H9 (cell line): Measurements from ENCODE around the gene STON2. TPM values are rescaled to one million over a fixed set of nuclear protein-coding genes. Genes with fewer than 3 reads are reported as not detected.

Experiments
- DNase-seq: peaks from one replicate; pipeline ENCODE4 v3.0.0-alpha.2; 2017
- H2AFZ ChIP-seq: one replicate; pipeline ENCODE4 v1.6.1; 2013; ENCODE audit warnings: mild to moderate bottlenecking, low read length, control low read depth, moderate library complexity
- H2AK5ac ChIP-seq: 2 replicates; pipeline ENCODE4 v1.6.1; 2013; ENCODE audit warnings: low read length, control low read depth, mixed read lengths; ENCODE audit not compliant: insufficient read length
- H2BK120ac ChIP-seq: one replicate; pipeline ENCODE4 v1.6.1; 2013; ENCODE audit warnings: low read depth, mild to moderate bottlenecking, low read length, control low read depth, inconsistent platforms; ENCODE audit not compliant: poor library complexity, severe bottlenecking
- H2BK12ac ChIP-seq: 2 replicates; pipeline ENCODE4 v1.6.1; 2013; ENCODE audit warnings: low read length, control low read depth, mixed read lengths, low read depth; ENCODE audit not compliant: insufficient read length
- H2BK15ac ChIP-seq: 2 replicates; pipeline ENCODE4 v1.6.1; 2013; ENCODE audit warnings: low read depth, low read length, control low read depth
- H2BK20ac ChIP-seq: one replicate; pipeline ENCODE4 v1.6.1; 2013; ENCODE audit warnings: low read depth, mild to moderate bottlenecking, low read length, control low read depth, inconsistent platforms; ENCODE audit not compliant: poor library complexity, severe bottlenecking
- H2BK5ac ChIP-seq: 2 replicates; pipeline ENCODE4 v1.6.1; 2013; ENCODE audit warnings: low read length, control low read depth, mixed read lengths; ENCODE audit not compliant: insufficient read length
- H3K14ac ChIP-seq: 2 replicates; pipeline ENCODE4 v1.6.1; 2013; ENCODE audit warnings: low read length, control low read depth; ENCODE audit not compliant: insufficient read depth
- H3K18ac ChIP-seq: 2 replicates; pipeline ENCODE4 v1.6.1; 2013; ENCODE audit warnings: low read depth, mild to moderate bottlenecking, mixed read lengths, low read length, control low read depth; ENCODE audit not compliant: insufficient read length
- H3K23ac ChIP-seq: 2 replicates; pipeline ENCODE4 v1.6.1; 2013; ENCODE audit warnings: low read length, control low read depth, mixed read lengths, low read depth; ENCODE audit not compliant: insufficient read length
- H3K23me2 ChIP-seq: 2 replicates; pipeline ENCODE4 v1.6.1; 2013; ENCODE audit warnings: low read depth, mild to moderate bottlenecking, mixed read lengths, low read length, control low read depth; ENCODE audit not compliant: insufficient read length, poor library complexity, severe bottlenecking
- H3K27ac ChIP-seq: 2 replicates; pipeline ENCODE4 v1.5.1; 2013; ENCODE audit warnings: low read length, control low read depth, mixed read lengths, low read depth; ENCODE audit not compliant: insufficient read length
- H3K27me3 ChIP-seq: 2 replicates; pipeline ENCODE4 v1.6.1; 2013; ENCODE audit warnings: low read length, control low read depth, inconsistent platforms; ENCODE audit not compliant: insufficient read depth
- H3K4ac ChIP-seq: 2 replicates; pipeline ENCODE4 v1.6.1; 2013; ENCODE audit warnings: low read depth, mild to moderate bottlenecking, control low read depth, inconsistent platforms, low read length, moderate library complexity
- H3K4me1 ChIP-seq: 2 replicates; pipeline ENCODE4 v1.6.1; 2013; ENCODE audit warnings: low read length, control low read depth, inconsistent platforms; ENCODE audit not compliant: insufficient read depth
- H3K4me2 ChIP-seq: 2 replicates; pipeline ENCODE4 v1.6.1; 2013; ENCODE audit warnings: low read length, control low read depth, mixed read lengths; ENCODE audit not compliant: insufficient read length, insufficient read depth
- H3K56ac ChIP-seq: 2 replicates; pipeline ENCODE4 v1.6.1; 2013; ENCODE audit warnings: low read depth, mild to moderate bottlenecking, mixed read lengths, low read length, control low read depth; ENCODE audit not compliant: insufficient read length
- H3K79me1 ChIP-seq: 2 replicates; pipeline ENCODE4 v1.6.1; 2013; ENCODE audit warnings: low read depth, mild to moderate bottlenecking, moderate library complexity, low read length, control low read depth, inconsistent platforms; ENCODE audit not compliant: insufficient read depth, poor library complexity, severe bottlenecking
- H3K79me2 ChIP-seq: 2 replicates; pipeline ENCODE4 v1.6.1; 2013; ENCODE audit warnings: low read length, control low read depth, inconsistent platforms; ENCODE audit not compliant: insufficient read depth
- H3K9ac ChIP-seq: 2 replicates; pipeline ENCODE4 v1.6.1; 2013; ENCODE audit warnings: low read length, control low read depth, mixed read lengths; ENCODE audit not compliant: insufficient read length; ENCODE audit errors: extremely low read depth
- H3K9me3 ChIP-seq: one replicate; pipeline ENCODE4 v1.6.1; 2013; ENCODE audit warnings: low read depth, low read length, inconsistent platforms; ENCODE audit not compliant: control insufficient read depth
- H3T11ph ChIP-seq: one replicate; pipeline ENCODE4 v1.6.1; 2013; ENCODE audit warnings: mild to moderate bottlenecking, low read length, control low read depth, inconsistent platforms
- H4K20me1 ChIP-seq: one replicate; pipeline ENCODE4 v1.6.1; 2013; ENCODE audit not compliant: control insufficient read depth, insufficient read length, insufficient read depth
- H4K5ac ChIP-seq: 2 replicates; pipeline ENCODE4 v1.6.1; 2013; ENCODE audit warnings: low read depth, mild to moderate bottlenecking, mixed read lengths, low read length, control low read depth; ENCODE audit not compliant: insufficient read length
- H4K8ac ChIP-seq: replicated peaks from 2 replicates; pipeline ENCODE4 v1.6.1; 2013; ENCODE audit warnings: low read length, control low read depth, mixed read lengths, low read depth; ENCODE audit not compliant: insufficient read length
- H4K91ac ChIP-seq: 2 replicates; pipeline ENCODE4 v1.6.1; 2013; ENCODE audit warnings: low read depth, mild to moderate bottlenecking, moderate library complexity, mixed read lengths, low read length, control low read depth; ENCODE audit not compliant: insufficient read length
- H3K27ac Mint-ChIP-seq, 3 experiments: 2 replicates in 2 of 3; 3 replicates in 1 of 3; pipeline ENCODE4 v1.8.0; 2020 to 2021; ENCODE audit warnings: mixed read lengths in 3 of 3, mild to moderate bottlenecking in 1 of 3, moderate library complexity in 1 of 3
- H3K27me3 Mint-ChIP-seq: 2 replicates; pipeline ENCODE4 v1.8.0; 2021; ENCODE audit warnings: low read depth, mild to moderate bottlenecking, moderate library complexity, mixed read lengths
- H3K36me3 Mint-ChIP-seq, 3 experiments: 2 replicates in 2 of 3; 3 replicates in 1 of 3; pipeline ENCODE4 v1.8.0; 2020 to 2021; ENCODE audit warnings: low read depth in 3 of 3, mixed read lengths in 3 of 3; ENCODE audit not compliant: insufficient read depth in 1 of 3
- H3K4me1 Mint-ChIP-seq, 2 experiments: 2 replicates each; pipeline ENCODE4 v1.8.0; 2020; ENCODE audit warnings: mixed read lengths in 2 of 2
- H3K4me3 Mint-ChIP-seq, 2 experiments: 2 replicates in 1 of 2; 3 replicates in 1 of 2; pipeline ENCODE4 v1.8.0; 2020 to 2021; ENCODE audit warnings: mild to moderate bottlenecking in 2 of 2, mixed read lengths in 2 of 2, moderate library complexity in 1 of 2
- H3K9me3 Mint-ChIP-seq, 2 experiments: 2 replicates in 1 of 2; 3 replicates in 1 of 2; pipeline ENCODE4 v1.8.0; 2020; ENCODE audit warnings: mild to moderate bottlenecking in 2 of 2, mixed read lengths in 2 of 2, moderate library complexity in 1 of 2
- WGBS: extraction: QIAGEN DNeasy Blood & Tissue Kit; methylation state at CpG from one replicate; pipeline ENCODE4 v1.1.7; 2013; ENCODE audit warnings: missing lambda C conversion rate, low lambda C conversion rate, mixed read lengths; ENCODE audit not compliant: insufficient read length; ENCODE audit errors: extremely low coverage; 5-methylcytosine and 5-hydroxymethylcytosine counted together
- total RNA-seq: library from RNA; stranded (reverse); gene quantifications from 2 replicates; pipeline ENCODE4 v1.2.1, GENCODE V29; 2021
- TF ChIP-seq, protein P1 (sequence below): fragments of 200-600 bp; sonication (generic); conservative IDR thresholded peaks from 3 replicates; pipeline ENCODE4 v1.8.0; 2021; ENCODE audit warnings: antibody characterized with exemption, mild to moderate bottlenecking

The STON2 gene
- total RNA-seq, 1 experiment from 2014 or later = 62.9 TPM

DNA sequence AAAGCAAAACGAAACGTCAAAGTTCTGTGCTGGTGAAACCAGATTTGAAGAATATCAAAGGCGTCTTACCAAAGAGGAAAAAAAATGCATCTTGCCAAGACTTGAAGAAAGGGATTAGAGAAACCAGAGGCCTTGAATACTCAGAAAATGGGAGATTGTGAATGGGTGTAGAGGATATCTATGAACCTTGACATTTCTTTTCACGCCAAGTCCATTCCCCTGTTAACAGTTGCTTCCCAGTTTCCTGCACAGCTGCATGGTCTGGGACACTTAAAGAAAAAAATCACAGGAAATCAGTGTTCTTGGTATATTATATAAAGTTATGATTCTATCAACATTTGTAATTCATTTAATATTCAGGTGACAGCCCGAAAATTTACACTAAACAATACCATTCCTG, 178.0 kb downstream of the STON2 start:
- no peaks in the 10 kb centered on the region for H3K9me3 ChIP-seq
- peak overlapping the region; percentile 85 for H3K9ac ChIP-seq
- Mint-ChIP-seq H3K4me3 (peak overlapping the region; percentile 91 to 94), H3K9me3 (peaks cover 0 to 5% of the 10 kb centered on the region in 2 experiments; a peak in 3 of 5 replicates), H3K27ac (peak overlapping the region; percentile 99), H3K4me1 (peaks cover 25 to 26% of the 10 kb centered on the region in 2 experiments), H3K36me3 (peaks cover 4 to 6% (median 4%) of the 10 kb centered on the region in 3 experiments; a peak in 6 of 7 replicates), H3K27me3 (peaks cover 3% of the 10 kb centered on the region; the same call in 1 of the 2 replicates)
- no peak overlapping the region; the same call in 1 of the 2 replicates for H3K4ac ChIP-seq
- no peak overlapping the region for H2BK120ac ChIP-seq
- DNase-seq = no peak
- H4K91ac ChIP-seq = no peak overlapping the region
- H2AK5ac ChIP-seq = no peak overlapping the region
- H3K79me2 ChIP-seq = peaks cover 10% of the 10 kb centered on the region; the same call in 1 of the 2 replicates
- H2BK15ac ChIP-seq = no peak overlapping the region
- TF ChIP-seq, protein P1, sequence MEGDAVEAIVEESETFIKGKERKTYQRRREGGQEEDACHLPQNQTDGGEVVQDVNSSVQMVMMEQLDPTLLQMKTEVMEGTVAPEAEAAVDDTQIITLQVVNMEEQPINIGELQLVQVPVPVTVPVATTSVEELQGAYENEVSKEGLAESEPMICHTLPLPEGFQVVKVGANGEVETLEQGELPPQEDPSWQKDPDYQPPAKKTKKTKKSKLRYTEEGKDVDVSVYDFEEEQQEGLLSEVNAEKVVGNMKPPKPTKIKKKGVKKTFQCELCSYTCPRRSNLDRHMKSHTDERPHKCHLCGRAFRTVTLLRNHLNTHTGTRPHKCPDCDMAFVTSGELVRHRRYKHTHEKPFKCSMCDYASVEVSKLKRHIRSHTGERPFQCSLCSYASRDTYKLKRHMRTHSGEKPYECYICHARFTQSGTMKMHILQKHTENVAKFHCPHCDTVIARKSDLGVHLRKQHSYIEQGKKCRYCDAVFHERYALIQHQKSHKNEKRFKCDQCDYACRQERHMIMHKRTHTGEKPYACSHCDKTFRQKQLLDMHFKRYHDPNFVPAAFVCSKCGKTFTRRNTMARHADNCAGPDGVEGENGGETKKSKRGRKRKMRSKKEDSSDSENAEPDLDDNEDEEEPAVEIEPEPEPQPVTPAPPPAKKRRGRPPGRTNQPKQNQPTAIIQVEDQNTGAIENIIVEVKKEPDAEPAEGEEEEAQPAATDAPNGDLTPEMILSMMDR = no peak
- H3K23ac ChIP-seq = no peak overlapping the region
- H3K79me1 ChIP-seq = no peaks in the 10 kb centered on the region
- H3K14ac ChIP-seq = no peak overlapping the region; the same call in 1 of the 2 replicates
- no peak overlapping the region for H3T11ph ChIP-seq
- H3K18ac ChIP-seq = peak overlapping the region; percentile 83
- no peaks in the 10 kb centered on the region; the same call in none of the 2 replicates for H3K4me1 ChIP-seq
- H3K4me2 ChIP-seq = peak overlapping the region; percentile 75
- H2BK20ac ChIP-seq = no peak overlapping the region
- peaks cover 7% of the 10 kb centered on the region for H3K23me2 ChIP-seq
- H3K56ac ChIP-seq = peak overlapping the region; percentile 22
- H2AFZ ChIP-seq = no peak overlapping the region
- no peak overlapping the region for H2BK12ac ChIP-seq
- H4K20me1 ChIP-seq = no peaks in the 10 kb centered on the region
- H4K5ac ChIP-seq = peak overlapping the region; percentile 65
- peak overlapping the region; percentile 69 for H2BK5ac ChIP-seq
- peak overlapping the region; percentile 96 for H3K27ac ChIP-seq
- H3K27me3 ChIP-seq = no peaks in the 10 kb centered on the region; the same call in 1 of the 2 replicates
- peak overlapping the region; percentile 10 for H4K8ac ChIP-seq
- no CpG with 5 or more reads among the region's 5 CpGs for WGBS
